Measurements from ENCODE around the gene FCGR3B.
"Not testable (repeated sequence)": the region's sequence is repeated elsewhere in the genome, so short reads cannot be mapped to it uniquely, and the experiment has no call there.

FCGR3B gene

GRCh38 chr1:161605024-161605423 lies 26.0 kb downstream of the FCGR3B start:
- DNase-seq (ENCODE audit: low read depth): not testable (repeated sequence)

GRCh38 chr1:161597077-161597476 lies 33.9 kb downstream of the FCGR3B start:
- not testable (repeated sequence) for DNase-seq (ENCODE audit: low read depth)

GRCh38 chr1:161595583-161595982 lies 35.4 kb downstream of the FCGR3B start:
- not testable (repeated sequence) for DNase-seq (ENCODE audit: low read depth)

GRCh38 chr1:161595173-161595572 lies 35.8 kb downstream of the FCGR3B start:
- not testable (repeated sequence) for DNase-seq (ENCODE audit: low read depth)

GRCh38 chr1:161594269-161594984 lies 36.5 kb downstream of the FCGR3B start:
- DNase-seq (ENCODE audit: low read depth): not testable (repeated sequence)

GRCh38 chr1:161593092-161593755 lies 37.8 kb downstream of the FCGR3B start:
- not testable (repeated sequence) for DNase-seq (ENCODE audit: low read depth)

GRCh38 chr1:161592586-161592985 lies 38.4 kb downstream of the FCGR3B start:
- DNase-seq (ENCODE audit: low read depth): not testable (repeated sequence)

GRCh38 chr1:161589920-161590319 lies 41.1 kb downstream of the FCGR3B start:
- not testable (repeated sequence) for DNase-seq (ENCODE audit: low read depth)

- not testable (repeated sequence) for DNase-seq (ENCODE audit: low read depth)
These were observed 41.6 kb downstream of the FCGR3B start for GRCh38 chr1:161589365-161589764.

- not testable (repeated sequence) for DNase-seq (ENCODE audit: low read depth)
These were observed 42.4 kb downstream of the FCGR3B start for GRCh38 chr1:161588596-161588995.

- DNase-seq (ENCODE audit: low read depth): not testable (repeated sequence)
These were observed 48.1 kb downstream of the FCGR3B start for GRCh38 chr1:161582882-161583281.

GRCh38 chr1:161580879-161581537 lies 50.0 kb downstream of the FCGR3B start:
- DNase-seq (ENCODE audit: low read depth): not testable (repeated sequence)

GRCh38 chr1:161579856-161580507 lies 51.0 kb downstream of the FCGR3B start:
- not testable (repeated sequence) for DNase-seq (ENCODE audit: low read depth)

GRCh38 chr1:161576676-161577075 lies 54.3 kb downstream of the FCGR3B start:
- not testable (repeated sequence) for DNase-seq (ENCODE audit: low read depth)

All from activated T-cell treated with anti-CD3 and anti-CD28 coated beads for 24 hours (primary cell).